DND-41 (cell line): ENCODE measurements around the gene DIP2B.

Experiments used
- CTCF ChIP-seq: IDR thresholded peaks from 2 replicates; pipeline ENCODE4 v1.5.1; 2012; ENCODE audit warnings: borderline replicate concordance, low read length, moderate library complexity, mild to moderate bottlenecking; ENCODE audit not compliant: poor library complexity, severe bottlenecking; ENCODE audit errors: extremely low read depth
- EZH2 ChIP-seq: IDR thresholded peaks from 3 replicates; pipeline ENCODE4 v1.6.1; 2012; ENCODE audit warnings: borderline replicate concordance, low read depth, mild to moderate bottlenecking, moderate library complexity, low read length, inconsistent platforms; ENCODE audit not compliant: severe bottlenecking

- TF ChIP-seq CTCF: no peak
- TF ChIP-seq EZH2: no peak
These were observed 202.6 kb downstream of the DIP2B start for GRCh38 chr12:50707396-50707795.
